Measurements from ENCODE around the gene ANO7. TPM values are rescaled to one million over a fixed set of nuclear protein-coding genes. Genes with fewer than 3 reads are reported as not detected.

The ANO7 gene
- total and polyA plus RNA-seq, 2 of the 13 experiments (the other 11 are each of a cell fraction or from before 2014, with no cell fraction given) = 4.1 to 4.9 TPM

DNA sequence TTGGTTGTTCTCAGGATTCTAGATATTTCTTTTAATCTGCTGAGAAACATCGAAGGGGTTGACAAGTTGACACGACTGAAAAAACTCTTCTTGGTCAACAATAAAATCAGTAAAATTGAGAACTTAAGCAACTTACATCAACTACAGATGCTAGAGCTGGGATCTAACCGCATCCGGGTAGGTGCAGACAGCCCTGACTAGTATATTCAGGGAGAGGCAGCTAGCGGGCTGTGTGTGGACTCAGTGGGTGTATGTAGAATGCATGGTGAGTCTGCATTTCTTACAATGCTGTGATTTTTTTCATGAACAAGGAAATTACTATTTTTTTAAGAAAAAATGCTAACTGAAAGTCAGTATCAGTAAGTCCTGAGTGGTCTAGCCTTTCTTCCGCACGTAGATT lies 28.2 kb upstream of the ANO7 start:
- ATAC-seq = no peak
- no peak for DNase-seq (ENCODE audit: low spot score)
- POLR2A ChIA-PET = no interaction called here
- H3K36me3 ChIP-seq (replicated peaks in 1 of 2; ENCODE audit: control insufficient read depth in 1 of 2, insufficient read depth in 2 of 2, low read length in 2 of 2) = peaks cover 20 to 50% of the 10 kb centered on the region in 2 experiments
- no peaks in the 10 kb centered on the region for H3K4me1 ChIP-seq (ENCODE audit: insufficient read depth, low read length)
- H3K9ac ChIP-seq (ENCODE audit: insufficient read depth, low read depth, low read length) = no peak overlapping the region
- intact Hi-C loops (cut with micrococcal nuclease; ENCODE audit: unreplicated experiment) = no loop called here
- no peak overlapping the region for H2AFZ ChIP-seq (ENCODE audit: low read length)
- no peak overlapping the region for H3K4me3 ChIP-seq (replicated peaks in 1 of 3; ENCODE audit: insufficient read depth in 1 of 3, low read depth in 2 of 3, low read length in 3 of 3)
- H4K20me1 ChIP-seq (ENCODE audit: insufficient read depth, low read length) = no peaks in the 10 kb centered on the region
- no peak overlapping the region for H3K4me2 ChIP-seq (ENCODE audit: low read depth, low read length)
- in situ Hi-C loops (cut with HindIII; ENCODE audit: extremely low pct_ligation_motif_present, low pct_unique_long_range_greater_than_20kb) = no loop called here
- no peak overlapping the region for H3K27ac ChIP-seq (ENCODE audit: extremely low read length, insufficient read depth, low read length)
- FAIRE-seq = no peak
- no TSS peak for BruUV-seq (replicated peaks)
- TF ChIP-seq MEIS2 (CRISPR knock-in tag; IDR thresholded peaks at IDR 0.05) (no peak), HES4 (CRISPR knock-in tag; IDR thresholded peaks at IDR 0.05; ENCODE audit: borderline replicate concordance) (no peak), JARID2 (CRISPR knock-in tag; IDR thresholded peaks at IDR 0.05; ENCODE audit: insufficient replicate concordance) (no peak), THYN1 (CRISPR knock-in tag; IDR thresholded peaks at IDR 0.05; ENCODE audit: borderline replicate concordance, low read depth) (no peak), EHMT2 (IDR thresholded peaks at IDR 0.05; ENCODE audit: borderline replicate concordance, low read depth, low read length) (no peak), PAF1 (CRISPR knock-in tag; IDR thresholded peaks at IDR 0.05) (no peak), ZNF451 (CRISPR knock-in tag; IDR thresholded peaks at IDR 0.05) (no peak), EED (CRISPR knock-in tag; IDR thresholded peaks at IDR 0.05) (no peak), ZNF720 (CRISPR knock-in tag; IDR thresholded peaks at IDR 0.05) (no peak), RNF2 (conservative IDR thresholded peaks at IDR 0.05; ENCODE audit: low read depth) (no peak), CBX5 (CRISPR knock-in tag; IDR thresholded peaks at IDR 0.05; ENCODE audit: borderline replicate concordance) (no peak), IKZF4 (CRISPR knock-in tag; IDR thresholded peaks at IDR 0.05; ENCODE audit: borderline replicate concordance, low read depth, not compliant biosample characterization) (no peak), U2AF1 (optimal IDR thresholded peaks at IDR 0.05; ENCODE audit: low read depth, low read length) (no peak)
- TF ChIP-seq, protein P1, sequence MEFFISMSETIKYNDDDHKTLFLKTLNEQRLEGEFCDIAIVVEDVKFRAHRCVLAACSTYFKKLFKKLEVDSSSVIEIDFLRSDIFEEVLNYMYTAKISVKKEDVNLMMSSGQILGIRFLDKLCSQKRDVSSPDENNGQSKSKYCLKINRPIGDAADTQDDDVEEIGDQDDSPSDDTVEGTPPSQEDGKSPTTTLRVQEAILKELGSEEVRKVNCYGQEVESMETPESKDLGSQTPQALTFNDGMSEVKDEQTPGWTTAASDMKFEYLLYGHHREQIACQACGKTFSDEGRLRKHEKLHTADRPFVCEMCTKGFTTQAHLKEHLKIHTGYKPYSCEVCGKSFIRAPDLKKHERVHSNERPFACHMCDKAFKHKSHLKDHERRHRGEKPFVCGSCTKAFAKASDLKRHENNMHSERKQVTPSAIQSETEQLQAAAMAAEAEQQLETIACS (CRISPR knock-in tag; IDR thresholded peaks at IDR 0.05) = no peak
- TF ChIP-seq, protein P2, sequence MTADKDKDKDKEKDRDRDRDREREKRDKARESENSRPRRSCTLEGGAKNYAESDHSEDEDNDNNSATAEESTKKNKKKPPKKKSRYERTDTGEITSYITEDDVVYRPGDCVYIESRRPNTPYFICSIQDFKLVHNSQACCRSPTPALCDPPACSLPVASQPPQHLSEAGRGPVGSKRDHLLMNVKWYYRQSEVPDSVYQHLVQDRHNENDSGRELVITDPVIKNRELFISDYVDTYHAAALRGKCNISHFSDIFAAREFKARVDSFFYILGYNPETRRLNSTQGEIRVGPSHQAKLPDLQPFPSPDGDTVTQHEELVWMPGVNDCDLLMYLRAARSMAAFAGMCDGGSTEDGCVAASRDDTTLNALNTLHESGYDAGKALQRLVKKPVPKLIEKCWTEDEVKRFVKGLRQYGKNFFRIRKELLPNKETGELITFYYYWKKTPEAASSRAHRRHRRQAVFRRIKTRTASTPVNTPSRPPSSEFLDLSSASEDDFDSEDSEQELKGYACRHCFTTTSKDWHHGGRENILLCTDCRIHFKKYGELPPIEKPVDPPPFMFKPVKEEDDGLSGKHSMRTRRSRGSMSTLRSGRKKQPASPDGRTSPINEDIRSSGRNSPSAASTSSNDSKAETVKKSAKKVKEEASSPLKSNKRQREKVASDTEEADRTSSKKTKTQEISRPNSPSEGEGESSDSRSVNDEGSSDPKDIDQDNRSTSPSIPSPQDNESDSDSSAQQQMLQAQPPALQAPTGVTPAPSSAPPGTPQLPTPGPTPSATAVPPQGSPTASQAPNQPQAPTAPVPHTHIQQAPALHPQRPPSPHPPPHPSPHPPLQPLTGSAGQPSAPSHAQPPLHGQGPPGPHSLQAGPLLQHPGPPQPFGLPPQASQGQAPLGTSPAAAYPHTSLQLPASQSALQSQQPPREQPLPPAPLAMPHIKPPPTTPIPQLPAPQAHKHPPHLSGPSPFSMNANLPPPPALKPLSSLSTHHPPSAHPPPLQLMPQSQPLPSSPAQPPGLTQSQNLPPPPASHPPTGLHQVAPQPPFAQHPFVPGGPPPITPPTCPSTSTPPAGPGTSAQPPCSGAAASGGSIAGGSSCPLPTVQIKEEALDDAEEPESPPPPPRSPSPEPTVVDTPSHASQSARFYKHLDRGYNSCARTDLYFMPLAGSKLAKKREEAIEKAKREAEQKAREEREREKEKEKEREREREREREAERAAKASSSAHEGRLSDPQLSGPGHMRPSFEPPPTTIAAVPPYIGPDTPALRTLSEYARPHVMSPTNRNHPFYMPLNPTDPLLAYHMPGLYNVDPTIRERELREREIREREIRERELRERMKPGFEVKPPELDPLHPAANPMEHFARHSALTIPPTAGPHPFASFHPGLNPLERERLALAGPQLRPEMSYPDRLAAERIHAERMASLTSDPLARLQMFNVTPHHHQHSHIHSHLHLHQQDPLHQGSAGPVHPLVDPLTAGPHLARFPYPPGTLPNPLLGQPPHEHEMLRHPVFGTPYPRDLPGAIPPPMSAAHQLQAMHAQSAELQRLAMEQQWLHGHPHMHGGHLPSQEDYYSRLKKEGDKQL (CRISPR knock-in tag; IDR thresholded peaks at IDR 0.05; ENCODE audit: low read depth) = no peak
- TF ChIP-seq, protein P3, sequence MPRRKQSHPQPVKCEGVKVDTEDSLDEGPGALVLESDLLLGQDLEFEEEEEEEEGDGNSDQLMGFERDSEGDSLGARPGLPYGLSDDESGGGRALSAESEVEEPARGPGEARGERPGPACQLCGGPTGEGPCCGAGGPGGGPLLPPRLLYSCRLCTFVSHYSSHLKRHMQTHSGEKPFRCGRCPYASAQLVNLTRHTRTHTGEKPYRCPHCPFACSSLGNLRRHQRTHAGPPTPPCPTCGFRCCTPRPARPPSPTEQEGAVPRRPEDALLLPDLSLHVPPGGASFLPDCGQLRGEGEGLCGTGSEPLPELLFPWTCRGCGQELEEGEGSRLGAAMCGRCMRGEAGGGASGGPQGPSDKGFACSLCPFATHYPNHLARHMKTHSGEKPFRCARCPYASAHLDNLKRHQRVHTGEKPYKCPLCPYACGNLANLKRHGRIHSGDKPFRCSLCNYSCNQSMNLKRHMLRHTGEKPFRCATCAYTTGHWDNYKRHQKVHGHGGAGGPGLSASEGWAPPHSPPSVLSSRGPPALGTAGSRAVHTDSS (CRISPR knock-in tag; conservative IDR thresholded peaks at IDR 0.05) = no peak
- TF ChIP-seq, protein P4, sequence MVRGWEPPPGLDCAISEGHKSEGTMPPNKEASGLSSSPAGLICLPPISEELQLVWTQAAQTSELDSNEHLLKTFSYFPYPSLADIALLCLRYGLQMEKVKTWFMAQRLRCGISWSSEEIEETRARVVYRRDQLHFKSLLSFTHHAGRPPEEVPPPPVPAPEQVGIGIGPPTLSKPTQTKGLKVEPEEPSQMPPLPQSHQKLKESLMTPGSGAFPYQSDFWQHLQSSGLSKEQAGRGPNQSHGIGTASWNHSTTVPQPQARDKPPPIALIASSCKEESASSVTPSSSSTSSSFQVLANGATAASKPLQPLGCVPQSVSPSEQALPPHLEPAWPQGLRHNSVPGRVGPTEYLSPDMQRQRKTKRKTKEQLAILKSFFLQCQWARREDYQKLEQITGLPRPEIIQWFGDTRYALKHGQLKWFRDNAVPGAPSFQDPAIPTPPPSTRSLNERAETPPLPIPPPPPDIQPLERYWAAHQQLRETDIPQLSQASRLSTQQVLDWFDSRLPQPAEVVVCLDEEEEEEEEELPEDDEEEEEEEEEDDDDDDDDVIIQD (CRISPR knock-in tag; IDR thresholded peaks at IDR 0.05; ENCODE audit: low read depth) = no peak
- 96% methylated on average over 7 of the region's 7 CpGs for WGBS (ENCODE audit: low lambda C conversion rate)
- CTCF ChIA-PET (ENCODE audit: low intra/inter-chr PET ratio, low total read pairs) = no interaction called here
- H3K27me3 ChIP-seq (ENCODE audit: control insufficient read depth in 1 of 2, insufficient read depth in 2 of 2, low read length in 2 of 2) = no peaks in the 10 kb centered on the region
- H3K9me3 ChIP-seq (ENCODE audit: low read length) = no peaks in the 10 kb centered on the region
- H3K79me2 ChIP-seq (ENCODE audit: insufficient read depth, low read length) = no peaks in the 10 kb centered on the region
